MM.1S (cell line): ENCODE measurements around the gene PCP2.

Experiments
- CTCF ChIP-seq: fragments of 300-600 bp; sonication (generic); IDR thresholded peaks from 2 replicates; pipeline ENCODE4 v1.5.1; 2016; ENCODE audit warnings: antibody characterized with exemption, low read length, mixed read lengths
- EZH2phosphoT487 ChIP-seq: fragments of 300-600 bp; sonication (generic); IDR thresholded peaks from 2 replicates; pipeline ENCODE4 v1.6.1; 2018; ENCODE audit warnings: antibody characterized with exemption, low read length

GRCh38 chr19:7674010-7675005 is 40.8 kb upstream of the PCP2 start:
- TF ChIP-seq CTCF (no peak), EZH2phosphoT487 (no peak)
